H9 (cell line): Measurements from ENCODE around the gene CSAD. TPM values are rescaled to one million over a fixed set of nuclear protein-coding genes. Genes with fewer than 3 reads are reported as not detected.

Experiments
- DNase-seq: peaks from one replicate; pipeline ENCODE4 v3.0.0-alpha.2; 2017
- H2AFZ ChIP-seq: one replicate; pipeline ENCODE4 v1.6.1; 2013; ENCODE audit warnings: mild to moderate bottlenecking, low read length, control low read depth, moderate library complexity
- H2AK5ac ChIP-seq: 2 replicates; pipeline ENCODE4 v1.6.1; 2013; ENCODE audit warnings: low read length, control low read depth, mixed read lengths; ENCODE audit not compliant: insufficient read length
- H2BK120ac ChIP-seq: one replicate; pipeline ENCODE4 v1.6.1; 2013; ENCODE audit warnings: low read depth, mild to moderate bottlenecking, low read length, control low read depth, inconsistent platforms; ENCODE audit not compliant: poor library complexity, severe bottlenecking
- H2BK12ac ChIP-seq: 2 replicates; pipeline ENCODE4 v1.6.1; 2013; ENCODE audit warnings: low read length, control low read depth, mixed read lengths, low read depth; ENCODE audit not compliant: insufficient read length
- H2BK15ac ChIP-seq: 2 replicates; pipeline ENCODE4 v1.6.1; 2013; ENCODE audit warnings: low read depth, low read length, control low read depth
- H2BK20ac ChIP-seq: one replicate; pipeline ENCODE4 v1.6.1; 2013; ENCODE audit warnings: low read depth, mild to moderate bottlenecking, low read length, control low read depth, inconsistent platforms; ENCODE audit not compliant: poor library complexity, severe bottlenecking
- H2BK5ac ChIP-seq: 2 replicates; pipeline ENCODE4 v1.6.1; 2013; ENCODE audit warnings: low read length, control low read depth, mixed read lengths; ENCODE audit not compliant: insufficient read length
- H3K14ac ChIP-seq: 2 replicates; pipeline ENCODE4 v1.6.1; 2013; ENCODE audit warnings: low read length, control low read depth; ENCODE audit not compliant: insufficient read depth
- H3K18ac ChIP-seq: 2 replicates; pipeline ENCODE4 v1.6.1; 2013; ENCODE audit warnings: low read depth, mild to moderate bottlenecking, mixed read lengths, low read length, control low read depth; ENCODE audit not compliant: insufficient read length
- H3K23ac ChIP-seq: 2 replicates; pipeline ENCODE4 v1.6.1; 2013; ENCODE audit warnings: low read length, control low read depth, mixed read lengths, low read depth; ENCODE audit not compliant: insufficient read length
- H3K23me2 ChIP-seq: 2 replicates; pipeline ENCODE4 v1.6.1; 2013; ENCODE audit warnings: low read depth, mild to moderate bottlenecking, mixed read lengths, low read length, control low read depth; ENCODE audit not compliant: insufficient read length, poor library complexity, severe bottlenecking
- H3K27ac ChIP-seq: 2 replicates; pipeline ENCODE4 v1.5.1; 2013; ENCODE audit warnings: low read length, control low read depth, mixed read lengths, low read depth; ENCODE audit not compliant: insufficient read length
- H3K27me3 ChIP-seq: 2 replicates; pipeline ENCODE4 v1.6.1; 2013; ENCODE audit warnings: low read length, control low read depth, inconsistent platforms; ENCODE audit not compliant: insufficient read depth
- H3K4ac ChIP-seq: 2 replicates; pipeline ENCODE4 v1.6.1; 2013; ENCODE audit warnings: low read depth, mild to moderate bottlenecking, control low read depth, inconsistent platforms, low read length, moderate library complexity
- H3K4me1 ChIP-seq: 2 replicates; pipeline ENCODE4 v1.6.1; 2013; ENCODE audit warnings: low read length, control low read depth, inconsistent platforms; ENCODE audit not compliant: insufficient read depth
- H3K4me2 ChIP-seq: 2 replicates; pipeline ENCODE4 v1.6.1; 2013; ENCODE audit warnings: low read length, control low read depth, mixed read lengths; ENCODE audit not compliant: insufficient read length, insufficient read depth
- H3K56ac ChIP-seq: 2 replicates; pipeline ENCODE4 v1.6.1; 2013; ENCODE audit warnings: low read depth, mild to moderate bottlenecking, mixed read lengths, low read length, control low read depth; ENCODE audit not compliant: insufficient read length
- H3K79me1 ChIP-seq: 2 replicates; pipeline ENCODE4 v1.6.1; 2013; ENCODE audit warnings: low read depth, mild to moderate bottlenecking, moderate library complexity, low read length, control low read depth, inconsistent platforms; ENCODE audit not compliant: insufficient read depth, poor library complexity, severe bottlenecking
- H3K79me2 ChIP-seq: 2 replicates; pipeline ENCODE4 v1.6.1; 2013; ENCODE audit warnings: low read length, control low read depth, inconsistent platforms; ENCODE audit not compliant: insufficient read depth
- H3K9ac ChIP-seq: 2 replicates; pipeline ENCODE4 v1.6.1; 2013; ENCODE audit warnings: low read length, control low read depth, mixed read lengths; ENCODE audit not compliant: insufficient read length; ENCODE audit errors: extremely low read depth
- H3K9me3 ChIP-seq: one replicate; pipeline ENCODE4 v1.6.1; 2013; ENCODE audit warnings: low read depth, low read length, inconsistent platforms; ENCODE audit not compliant: control insufficient read depth
- H3T11ph ChIP-seq: one replicate; pipeline ENCODE4 v1.6.1; 2013; ENCODE audit warnings: mild to moderate bottlenecking, low read length, control low read depth, inconsistent platforms
- H4K20me1 ChIP-seq: one replicate; pipeline ENCODE4 v1.6.1; 2013; ENCODE audit not compliant: control insufficient read depth, insufficient read length, insufficient read depth
- H4K5ac ChIP-seq: 2 replicates; pipeline ENCODE4 v1.6.1; 2013; ENCODE audit warnings: low read depth, mild to moderate bottlenecking, mixed read lengths, low read length, control low read depth; ENCODE audit not compliant: insufficient read length
- H4K8ac ChIP-seq: replicated peaks from 2 replicates; pipeline ENCODE4 v1.6.1; 2013; ENCODE audit warnings: low read length, control low read depth, mixed read lengths, low read depth; ENCODE audit not compliant: insufficient read length
- H4K91ac ChIP-seq: 2 replicates; pipeline ENCODE4 v1.6.1; 2013; ENCODE audit warnings: low read depth, mild to moderate bottlenecking, moderate library complexity, mixed read lengths, low read length, control low read depth; ENCODE audit not compliant: insufficient read length
- H3K27ac Mint-ChIP-seq, 3 experiments: 2 replicates in 2 of 3; 3 replicates in 1 of 3; pipeline ENCODE4 v1.8.0; 2020 to 2021; ENCODE audit warnings: mixed read lengths in 3 of 3, mild to moderate bottlenecking in 1 of 3, moderate library complexity in 1 of 3
- H3K27me3 Mint-ChIP-seq: 2 replicates; pipeline ENCODE4 v1.8.0; 2021; ENCODE audit warnings: low read depth, mild to moderate bottlenecking, moderate library complexity, mixed read lengths
- H3K36me3 Mint-ChIP-seq, 3 experiments: 2 replicates in 2 of 3; 3 replicates in 1 of 3; pipeline ENCODE4 v1.8.0; 2020 to 2021; ENCODE audit warnings: low read depth in 3 of 3, mixed read lengths in 3 of 3; ENCODE audit not compliant: insufficient read depth in 1 of 3
- H3K4me1 Mint-ChIP-seq, 2 experiments: 2 replicates each; pipeline ENCODE4 v1.8.0; 2020; ENCODE audit warnings: mixed read lengths in 2 of 2
- H3K4me3 Mint-ChIP-seq, 2 experiments: 2 replicates in 1 of 2; 3 replicates in 1 of 2; pipeline ENCODE4 v1.8.0; 2020 to 2021; ENCODE audit warnings: mild to moderate bottlenecking in 2 of 2, mixed read lengths in 2 of 2, moderate library complexity in 1 of 2
- H3K9me3 Mint-ChIP-seq, 2 experiments: 2 replicates in 1 of 2; 3 replicates in 1 of 2; pipeline ENCODE4 v1.8.0; 2020; ENCODE audit warnings: mild to moderate bottlenecking in 2 of 2, mixed read lengths in 2 of 2, moderate library complexity in 1 of 2
- CTCF ChIP-seq: fragments of 200-600 bp; sonication (generic); conservative IDR thresholded peaks from 3 replicates; pipeline ENCODE4 v1.8.0; 2021; ENCODE audit warnings: antibody characterized with exemption, mild to moderate bottlenecking
- WGBS: extraction: QIAGEN DNeasy Blood & Tissue Kit; methylation state at CpG from one replicate; pipeline ENCODE4 v1.1.7; 2013; ENCODE audit warnings: missing lambda C conversion rate, low lambda C conversion rate, mixed read lengths; ENCODE audit not compliant: insufficient read length; ENCODE audit errors: extremely low coverage; 5-methylcytosine and 5-hydroxymethylcytosine counted together
- total RNA-seq: library from RNA; stranded (reverse); gene quantifications from 2 replicates; pipeline ENCODE4 v1.2.1, GENCODE V29; 2021

Gene CSAD
- total RNA-seq, 1 experiment from 2014 or later, result 7.4 TPM

GRCh38 chr12:53169644-53170043, 11.1 kb downstream of the CSAD start:
- Histone ChIP-seq H4K5ac (no peak overlapping the region), H3K79me1 (no peaks in the 10 kb centered on the region), H3K4ac (no peak overlapping the region), H3K23ac (no peak overlapping the region), H2AK5ac (no peak overlapping the region), H3K23me2 (no peaks in the 10 kb centered on the region), H3K79me2 (no peaks in the 10 kb centered on the region), H4K20me1 (no peaks in the 10 kb centered on the region), H2AFZ (no peak overlapping the region), H2BK12ac (no peak overlapping the region), H3K27me3 (peaks cover 21% of the 10 kb centered on the region), H3T11ph (no peak overlapping the region), H3K9me3 (no peaks in the 10 kb centered on the region), H3K56ac (no peak overlapping the region), H4K8ac (no peak overlapping the region), H3K4me1 (no peaks in the 10 kb centered on the region), H2BK20ac (no peak overlapping the region), H4K91ac (no peak overlapping the region), H3K14ac (no peak overlapping the region), H2BK15ac (no peak overlapping the region), H2BK5ac (no peak overlapping the region), H3K9ac (no peak overlapping the region), H3K4me2 (no peak overlapping the region), H2BK120ac (no peak overlapping the region), H3K18ac (no peak overlapping the region), H3K27ac (no peak overlapping the region)
- DNase-seq, result no peak
- Mint-ChIP-seq H3K36me3 (peaks cover 0 to 6% (median 0%) of the 10 kb centered on the region in 3 experiments; a peak in 1 of 7 replicates), H3K27me3 (peaks cover 92% of the 10 kb centered on the region), H3K9me3 (no peaks in the 10 kb centered on the region), H3K4me1 (peaks cover 0 to 7% of the 10 kb centered on the region in 2 experiments; a peak in 1 of 4 replicates), H3K4me3 (no peak overlapping the region), H3K27ac (no peak overlapping the region)
- no peak for TF ChIP-seq CTCF
- WGBS, result no CpG with 5 or more reads among the region's 7 CpGs
